SK-N-SH treated with all-trans-retinoic acid at 6 μM for 48 hours (cell line): Measurements from ENCODE around the gene CREBRF.

ENCODE experiments used
- ATAC-seq: fragments of 200-7000 bp; cut with Tn5 transposase; 3 replicates; pipeline ENCODE4 v1.9.1; 2020; ENCODE audit warnings: mild to moderate bottlenecking, moderate library complexity
- ARNTL ChIP-seq: fragments of 450-650 bp; formaldehyde crosslinking; IDR thresholded peaks from 2 replicates; pipeline ENCODE4 v1.5.0; 2020; ENCODE audit warnings: low read depth, mild to moderate bottlenecking, moderate library complexity, borderline replicate concordance
- BACH2 ChIP-seq: fragments of 250-450 bp; sonication (Bioruptor Pico); IDR thresholded peaks from 2 replicates; pipeline ENCODE4 v1.9.0; 2021; ENCODE audit warnings: mild to moderate bottlenecking, borderline replicate concordance
- CSDC2 ChIP-seq: fragments of 250-450 bp; sonication (Bioruptor Pico); IDR thresholded peaks from 2 replicates; pipeline ENCODE4 v1.5.0; 2020; ENCODE audit warnings: mild to moderate bottlenecking, moderate library complexity
- CSRNP3 ChIP-seq: fragments of 250-450 bp; sonication (Bioruptor Pico); IDR thresholded peaks from 2 replicates; pipeline ENCODE4 v1.5.1; 2021; ENCODE audit warnings: mild to moderate bottlenecking, moderate library complexity
- ESRRG ChIP-seq: fragments of 250-450 bp; sonication (Bioruptor Pico); IDR thresholded peaks from 2 replicates; pipeline ENCODE4 v1.6.1; 2021; ENCODE audit warnings: mild to moderate bottlenecking
- GLIS3 ChIP-seq: fragments of 250-450 bp; sonication (Bioruptor Pico); IDR thresholded peaks from 2 replicates; pipeline ENCODE4 v1.5.0; 2020; ENCODE audit warnings: mild to moderate bottlenecking, moderate library complexity
- ISL1 ChIP-seq: fragments of 250-450 bp; sonication (Bioruptor Pico); IDR thresholded peaks from 2 replicates; pipeline ENCODE4 v2.1.2; 2022; ENCODE audit warnings: mild to moderate bottlenecking, moderate library complexity
- OSR1 ChIP-seq: fragments of 250-450 bp; sonication (Bioruptor Pico); IDR thresholded peaks from 2 replicates; pipeline ENCODE4 v1.8.0; 2022; ENCODE audit warnings: moderate library complexity, mild to moderate bottlenecking, inconsistent platforms
- PATZ1 ChIP-seq: fragments of 250-450 bp; sonication (Bioruptor Pico); IDR thresholded peaks from 2 replicates; pipeline ENCODE4 v1.8.0; 2020; ENCODE audit warnings: mild to moderate bottlenecking, moderate library complexity, borderline replicate concordance
- POU6F1 ChIP-seq: fragments of 250-450 bp; sonication (Bioruptor Pico); IDR thresholded peaks from 2 replicates; pipeline ENCODE4 v1.8.0; 2021; ENCODE audit warnings: low read depth, mild to moderate bottlenecking, moderate library complexity, borderline replicate concordance
- PPARA ChIP-seq: fragments of 250-450 bp; sonication (Bioruptor Pico); IDR thresholded peaks from 2 replicates; pipeline ENCODE4 v1.5.0; 2020; ENCODE audit warnings: mild to moderate bottlenecking, borderline replicate concordance
- RARB ChIP-seq: fragments of 250-450 bp; sonication (Bioruptor Pico); IDR thresholded peaks from 2 replicates; pipeline ENCODE4 v1.8.0; 2021; ENCODE audit warnings: mild to moderate bottlenecking, moderate library complexity
- SNAI2 ChIP-seq: fragments of 250-450 bp; sonication (Bioruptor Pico); IDR thresholded peaks from 2 replicates; pipeline ENCODE4 v1.5.0; 2020; ENCODE audit warnings: mild to moderate bottlenecking, moderate library complexity
- TCF4 ChIP-seq: fragments of 250-450 bp; sonication (Bioruptor Pico); IDR thresholded peaks from 2 replicates; pipeline ENCODE4 v1.8.0; 2021; ENCODE audit warnings: mild to moderate bottlenecking, moderate library complexity, borderline replicate concordance
- TOX ChIP-seq: fragments of 250-450 bp; sonication (Bioruptor Pico); IDR thresholded peaks from 2 replicates; pipeline ENCODE4 v1.8.0; 2021; ENCODE audit warnings: mild to moderate bottlenecking, moderate library complexity, borderline replicate concordance
- TSHZ2 ChIP-seq: fragments of 250-450 bp; sonication (Bioruptor Pico); IDR thresholded peaks from 2 replicates; pipeline ENCODE4 v1.5.0; 2020; ENCODE audit warnings: mild to moderate bottlenecking, moderate library complexity
- ZC3H10 ChIP-seq: fragments of 250-450 bp; sonication (Bioruptor Pico); IDR thresholded peaks from 2 replicates; pipeline ENCODE4 v1.5.1; 2021; ENCODE audit warnings: mild to moderate bottlenecking, moderate library complexity
- ZFP3 ChIP-seq: fragments of 250-450 bp; sonication (Bioruptor Pico); IDR thresholded peaks from 2 replicates; pipeline ENCODE4 v1.5.0; 2020; ENCODE audit warnings: mild to moderate bottlenecking, moderate library complexity
- ZFP30 ChIP-seq: fragments of 450-650 bp; formaldehyde crosslinking; IDR thresholded peaks from 2 replicates; pipeline ENCODE4 v1.5.0; 2022; ENCODE audit warnings: mild to moderate bottlenecking, moderate library complexity
- ZNF70 ChIP-seq: fragments of 450-650 bp; formaldehyde crosslinking; IDR thresholded peaks from 2 replicates; pipeline ENCODE4 v1.5.0; 2020; ENCODE audit warnings: mild to moderate bottlenecking, moderate library complexity
- ZNF8 ChIP-seq: fragments of 450-650 bp; formaldehyde crosslinking; IDR thresholded peaks from 2 replicates; pipeline ENCODE4 v1.5.0; 2020; ENCODE audit warnings: mild to moderate bottlenecking, moderate library complexity

The CREBRF gene

GRCh38 chr5:173053041-173053440, 3.1 kb upstream of the CREBRF start:
- ATAC-seq: no peak

GRCh38 chr5:173055042-173055721, 970 bp upstream of the CREBRF start:
- ATAC-seq: no peak
- no peak for TF ChIP-seq ZC3H10 (CRISPR knock-in tag)
- TF ChIP-seq ISL1 (CRISPR knock-in tag): no peak
- no peak for TF ChIP-seq CSDC2
- TF ChIP-seq ZNF8 (CRISPR knock-in tag): no peak
- TF ChIP-seq SNAI2 (CRISPR knock-in tag): no peak
- TF ChIP-seq TCF4 (CRISPR knock-in tag): no peak
- no peak for TF ChIP-seq PPARA (CRISPR knock-in tag)
- no peak for TF ChIP-seq RARB (CRISPR knock-in tag)
- no peak for TF ChIP-seq POU6F1 (CRISPR knock-in tag)

More at GRCh38 chr5:173053041-173053440, 3.1 kb upstream of the CREBRF start:
- no peak for TF ChIP-seq OSR1 (CRISPR knock-in tag)
- TF ChIP-seq ISL1 (CRISPR knock-in tag): no peak
- no peak for TF ChIP-seq ZFP3
- no peak for TF ChIP-seq ZNF70 (CRISPR knock-in tag)
- TF ChIP-seq TSHZ2 (CRISPR knock-in tag): no peak
- TF ChIP-seq ZFP30 (CRISPR knock-in tag): no peak

GRCh38 chr5:173055722-173055982, 500 bp upstream of the CREBRF start:
- no peak for ATAC-seq
- TF ChIP-seq ZFP30 (CRISPR knock-in tag) (no peak), SNAI2 (CRISPR knock-in tag) (no peak), BACH2 (CRISPR knock-in tag) (no peak), PATZ1 (CRISPR knock-in tag) (no peak), RARB (CRISPR knock-in tag) (no peak), ESRRG (CRISPR knock-in tag) (no peak), ZC3H10 (CRISPR knock-in tag) (no peak), ZNF70 (CRISPR knock-in tag) (no peak), OSR1 (CRISPR knock-in tag) (no peak), ARNTL (no peak), TOX (CRISPR knock-in tag) (no peak), GLIS3 (CRISPR knock-in tag) (no peak), POU6F1 (CRISPR knock-in tag) (no peak), ZNF8 (CRISPR knock-in tag) (no peak), ZFP3 (no peak), TCF4 (CRISPR knock-in tag) (no peak), CSRNP3 (no peak)
